ENCODE results near the gene GAPDHS.

GRCh38 chr19:35514282-35514809 is 18.9 kb upstream of the GAPDHS start:
- TF ChIP-seq CTCF (IDR thresholded peaks at IDR 0.05), result no peak
- no peak for TF ChIP-seq EZH2 (IDR thresholded peaks at IDR 0.05; ENCODE audit: borderline replicate concordance, insufficient read depth, low read depth, low read length, poor library complexity, severe bottlenecking)

Measured in B cell (primary cell).